GM18498 (cell line): ENCODE results near the gene FBXL13.
"Not testable (repeated sequence)": the region's sequence is repeated elsewhere in the genome, so short reads cannot be mapped to it uniquely, and the experiment has no call there.

Source experiments
- ATAC-seq: cut with Tn5 transposase; IDR thresholded peaks from one replicate; pipeline ENCODE4 v1.9.1; 2021; ENCODE audit warnings: mild to moderate bottlenecking, moderate library complexity; ENCODE audit not compliant: unreplicated experiment

FBXL13 gene

DNA sequence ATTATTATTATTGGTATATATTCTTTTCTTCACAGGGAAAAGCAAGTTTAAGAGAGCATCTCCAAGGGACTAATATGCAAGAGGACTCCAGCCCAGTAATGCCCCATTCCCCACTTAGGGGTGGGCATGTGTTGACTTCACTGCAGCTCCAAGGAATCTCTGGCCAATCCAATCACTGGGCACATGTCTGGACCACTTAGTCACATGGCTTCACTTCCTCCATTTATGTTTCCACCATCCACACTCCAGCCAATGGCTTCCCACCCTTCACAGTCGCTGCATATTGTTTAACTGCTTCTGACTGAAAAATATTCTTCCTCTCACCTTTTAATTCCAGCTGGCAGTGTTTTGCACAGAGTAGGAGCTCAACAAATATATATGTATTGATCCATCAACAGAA is 43.6 kb downstream of the FBXL13 start:
- no peak for ATAC-seq

DNA sequence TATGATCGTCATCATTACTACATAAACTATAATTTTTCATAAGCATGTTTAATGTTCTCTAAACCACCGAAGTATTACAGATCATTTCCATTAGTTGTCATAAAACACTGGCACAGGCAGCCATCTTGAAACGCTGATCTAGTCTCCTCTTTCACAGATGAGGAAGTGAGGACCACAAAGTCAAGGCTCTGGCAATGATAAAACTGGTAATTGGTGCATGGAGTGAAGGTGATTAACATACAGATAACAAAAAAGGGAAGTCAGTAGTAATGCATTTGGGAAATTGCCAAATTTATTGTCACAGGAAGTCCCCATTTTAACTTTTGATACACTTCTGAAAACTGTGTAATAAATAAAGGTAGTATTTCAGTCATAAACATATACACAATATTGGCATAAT is 49.3 kb downstream of the FBXL13 start:
- no peak for ATAC-seq

DNA sequence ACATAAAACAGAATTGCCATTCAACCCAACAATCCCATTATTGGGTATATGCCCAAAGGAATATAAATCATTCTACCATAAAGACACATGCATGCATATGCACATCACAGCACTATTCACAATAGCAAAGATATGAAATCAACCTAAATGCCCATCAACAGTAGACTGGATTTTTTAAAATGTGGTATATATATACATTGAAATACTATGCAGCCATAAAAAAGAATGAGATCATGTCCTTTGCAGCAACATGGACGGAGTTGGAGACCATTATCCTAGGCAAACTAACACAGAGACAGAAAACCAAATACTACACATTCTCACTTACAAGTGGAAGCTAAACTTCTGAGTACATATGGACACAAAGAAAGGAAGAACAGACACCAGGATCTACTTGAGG is 51.0 kb downstream of the FBXL13 start:
- not testable (repeated sequence) for ATAC-seq

DNA sequence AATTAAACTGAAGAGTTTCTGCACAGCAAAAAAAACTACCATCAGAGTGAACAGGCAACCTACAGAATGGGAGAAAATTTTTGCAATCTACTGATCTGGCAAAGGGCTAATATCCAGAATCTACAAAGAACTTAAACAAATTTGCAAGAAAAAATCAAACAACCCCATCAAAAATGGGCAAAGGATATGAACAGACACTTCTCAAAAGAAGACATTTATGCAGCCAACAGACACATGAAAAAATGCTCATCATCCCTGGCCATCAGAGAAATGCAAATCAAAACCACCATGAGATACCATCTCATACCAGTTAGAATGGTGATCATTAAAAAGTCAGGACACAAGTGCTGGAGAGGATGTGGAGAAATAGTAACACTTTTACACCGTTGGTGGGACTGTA is 53.1 kb downstream of the FBXL13 start:
- not testable (repeated sequence) for ATAC-seq

DNA sequence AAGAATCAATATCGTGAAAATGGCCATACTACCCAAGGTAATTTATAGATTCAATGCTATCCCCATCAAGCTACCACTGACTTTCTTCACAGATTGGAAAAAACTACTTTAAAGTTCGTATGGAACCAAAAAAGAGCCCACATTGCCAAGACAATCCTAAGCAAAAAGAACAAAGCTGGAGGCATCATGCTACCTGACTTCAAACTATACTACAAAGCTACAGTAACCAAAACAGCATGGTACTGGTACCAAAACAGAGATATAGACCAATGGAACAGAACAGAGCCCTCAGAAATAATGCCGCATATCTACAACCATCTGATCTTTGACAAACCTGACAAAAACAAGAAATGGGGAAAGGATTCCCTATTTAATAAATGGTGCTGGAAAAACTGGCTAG is 53.7 kb downstream of the FBXL13 start:
- not testable (repeated sequence) for ATAC-seq

DNA sequence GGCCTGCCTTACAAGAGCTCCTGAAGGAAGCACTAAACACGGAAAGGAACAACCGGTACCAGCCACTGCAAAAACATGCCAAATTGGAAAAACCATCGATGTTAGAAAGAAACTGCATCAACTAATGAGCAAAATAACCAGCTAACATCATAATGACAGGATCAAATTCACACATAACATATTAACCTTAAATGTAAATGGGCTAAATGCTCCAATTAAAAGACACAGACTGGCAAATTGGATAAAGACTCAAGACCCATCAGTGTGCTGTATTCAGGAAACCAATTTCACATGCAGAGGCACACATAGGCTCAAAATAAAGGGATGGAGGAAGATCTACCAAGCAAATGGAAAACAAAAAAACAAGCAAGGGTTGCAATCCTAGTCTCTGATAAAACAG is 56.3 kb downstream of the FBXL13 start:
- not testable (repeated sequence) for ATAC-seq

DNA sequence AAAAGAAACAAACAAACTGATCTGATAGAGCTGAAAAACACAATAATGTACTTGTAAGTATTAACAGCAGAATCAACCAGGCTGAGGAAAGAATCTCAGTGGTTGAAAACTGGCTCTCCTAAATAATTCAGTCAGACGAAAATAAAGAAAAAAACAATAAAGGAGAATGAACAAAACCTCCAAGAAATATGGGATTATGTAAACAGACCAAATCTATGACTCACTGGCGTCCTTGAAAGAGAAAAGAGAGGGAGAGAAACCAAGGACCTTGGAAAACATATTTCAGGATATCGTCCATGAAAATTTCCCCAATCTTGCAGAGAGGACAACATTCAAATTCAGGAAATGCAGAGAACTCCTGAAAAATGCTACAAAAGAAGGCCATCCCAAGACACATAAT is 62.9 kb downstream of the FBXL13 start:
- no peak for ATAC-seq

DNA sequence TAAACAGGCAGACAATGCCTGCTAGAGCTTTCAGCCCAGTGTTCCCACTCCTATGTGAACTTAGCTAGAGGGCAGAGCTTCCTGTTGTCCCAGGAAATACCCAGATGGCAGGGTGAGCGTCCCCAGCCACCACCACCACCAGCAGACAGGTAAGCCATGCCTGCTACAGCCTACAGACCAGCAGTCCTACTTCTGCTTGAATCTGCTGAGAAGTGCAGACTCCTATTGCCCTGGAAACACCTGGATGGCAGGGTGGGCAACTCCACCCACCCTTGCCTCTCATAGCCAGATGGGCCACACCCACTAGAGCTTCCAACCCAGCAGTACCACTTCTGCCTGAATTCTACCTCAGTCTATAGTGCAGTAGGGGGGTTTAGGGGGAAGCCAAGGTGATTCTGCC is 64.4 kb downstream of the FBXL13 start:
- ATAC-seq = no peak

DNA sequence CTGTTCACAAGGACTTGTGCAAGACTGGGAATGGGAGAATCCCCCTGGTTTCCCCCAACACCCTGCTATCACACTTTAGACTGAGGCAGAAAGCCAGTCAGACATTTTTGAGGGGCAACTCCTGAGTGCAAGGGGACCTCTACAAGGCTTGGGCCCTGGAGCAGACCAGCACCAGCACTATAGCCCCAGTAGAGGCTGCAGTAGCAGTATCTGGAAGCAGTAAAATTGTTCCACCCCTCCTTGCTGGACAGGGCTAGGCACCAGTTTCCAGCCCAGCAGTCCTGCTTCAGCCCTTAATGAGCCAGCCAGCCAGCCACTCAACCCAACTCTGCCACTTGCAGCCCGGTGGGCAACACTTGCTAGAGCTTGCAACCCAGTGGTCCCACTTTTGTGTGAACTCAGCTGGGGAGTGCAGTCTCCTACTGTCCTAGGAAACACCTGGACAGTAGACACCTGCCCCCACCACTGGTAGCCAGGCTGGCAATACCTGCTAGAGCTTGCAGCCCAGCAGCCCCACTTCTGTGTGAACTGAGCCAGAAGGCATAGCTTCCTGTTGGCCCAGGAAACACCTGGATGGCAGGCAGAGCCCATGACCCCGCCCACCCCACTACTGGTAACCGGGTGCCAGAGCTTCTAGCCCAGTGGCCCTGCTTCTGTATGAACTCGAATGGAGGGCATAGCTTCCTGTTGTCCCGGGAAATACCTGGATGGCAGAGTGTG is 65.0 kb downstream of the FBXL13 start:
- no peak for ATAC-seq

DNA sequence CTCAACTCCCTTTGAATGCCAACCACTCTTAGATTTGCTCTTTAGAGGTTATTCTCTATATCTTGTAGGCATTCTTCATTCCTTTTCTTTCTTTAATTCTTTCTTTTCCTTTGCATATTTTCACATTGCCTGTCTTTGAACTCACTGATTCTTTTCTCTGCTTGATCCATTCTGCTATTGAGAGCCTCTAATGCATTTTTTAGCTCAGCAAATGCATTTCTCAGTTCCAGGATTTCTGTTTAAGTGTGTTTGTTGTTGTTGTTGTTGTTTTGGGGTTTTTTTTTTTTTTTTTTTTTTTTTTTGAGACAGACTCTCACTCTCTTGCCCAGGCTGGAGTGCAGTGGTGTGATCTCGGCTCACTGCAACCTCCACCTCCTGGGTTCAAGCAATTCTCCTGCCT is 71.6 kb downstream of the FBXL13 start:
- ATAC-seq = no peak

DNA sequence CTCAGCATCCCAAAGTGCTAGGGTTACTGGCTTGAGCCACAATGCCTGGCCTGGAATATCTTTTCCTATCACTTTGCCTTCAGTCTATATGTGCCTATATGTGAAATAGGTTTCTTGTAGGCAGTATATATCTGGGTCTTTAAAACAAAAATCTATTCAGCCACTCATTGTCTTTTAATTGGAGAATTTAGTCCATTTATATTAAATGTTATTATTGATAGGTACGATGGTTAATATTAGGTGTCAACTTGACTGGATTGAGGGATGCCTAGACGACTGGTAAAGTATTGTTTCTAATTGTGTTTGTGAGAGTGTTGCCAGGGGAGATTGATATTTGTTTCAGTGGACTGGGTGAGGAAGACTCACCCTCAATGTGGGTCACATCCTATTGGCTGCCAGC is 73.4 kb downstream of the FBXL13 start:
- ATAC-seq = no peak

DNA sequence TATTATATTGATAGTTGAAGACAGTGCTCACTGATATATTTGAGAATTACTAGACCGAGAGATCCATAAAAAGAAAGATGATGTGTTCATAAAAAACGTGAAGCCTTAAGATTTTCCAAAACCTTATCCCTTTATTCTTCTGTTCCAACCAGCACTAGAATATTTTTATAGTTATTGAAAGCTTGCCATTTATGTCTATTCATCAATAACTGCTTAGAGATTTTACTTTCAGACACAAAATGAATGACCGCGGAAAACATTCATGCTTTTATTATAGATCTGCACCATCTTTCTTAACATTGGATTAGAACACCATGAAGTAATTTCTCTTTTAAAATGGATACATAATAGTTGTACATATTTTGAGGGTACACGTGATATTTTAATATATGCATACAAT is 77.6 kb downstream of the FBXL13 start:
- ATAC-seq = no peak

DNA sequence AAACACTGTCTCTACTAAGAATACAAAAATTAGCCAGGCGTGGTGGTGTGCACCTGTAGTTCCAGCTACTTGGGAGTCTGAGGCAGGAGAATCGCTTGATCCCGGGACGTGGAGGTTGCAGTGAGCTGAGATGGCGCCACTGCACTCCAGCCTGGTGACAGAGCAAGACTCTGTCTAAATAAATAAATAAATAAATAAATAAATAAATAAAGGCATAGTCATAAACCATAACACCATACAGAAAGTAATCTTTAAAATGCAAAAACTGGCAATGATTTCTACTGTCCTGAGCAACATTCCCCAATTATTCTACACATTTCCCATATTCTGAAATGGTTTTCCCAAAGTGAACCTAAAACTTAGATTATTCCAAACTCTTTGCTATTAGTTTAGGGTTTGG is 79.0 kb downstream of the FBXL13 start:
- not testable (repeated sequence) for ATAC-seq

DNA sequence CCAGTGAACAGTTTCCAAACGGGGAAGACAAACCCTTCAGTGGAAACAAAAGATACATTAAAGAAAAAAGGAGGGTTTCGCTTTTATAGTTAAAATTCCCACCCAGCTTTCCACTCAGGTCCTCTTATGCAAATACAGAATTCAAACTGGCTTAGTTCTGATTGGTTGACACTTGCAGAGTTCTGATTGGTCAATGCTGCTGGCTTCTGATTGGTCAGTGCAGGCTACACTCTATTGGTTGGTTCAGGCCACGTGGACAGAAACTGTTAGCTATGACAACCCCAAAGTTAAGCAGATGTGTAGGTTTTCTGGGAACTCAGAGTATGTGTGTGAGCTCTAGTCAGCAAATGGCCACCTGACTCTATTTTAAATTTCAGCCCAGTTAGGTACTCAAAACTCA is 80.0 kb downstream of the FBXL13 start:
- no peak for ATAC-seq

DNA sequence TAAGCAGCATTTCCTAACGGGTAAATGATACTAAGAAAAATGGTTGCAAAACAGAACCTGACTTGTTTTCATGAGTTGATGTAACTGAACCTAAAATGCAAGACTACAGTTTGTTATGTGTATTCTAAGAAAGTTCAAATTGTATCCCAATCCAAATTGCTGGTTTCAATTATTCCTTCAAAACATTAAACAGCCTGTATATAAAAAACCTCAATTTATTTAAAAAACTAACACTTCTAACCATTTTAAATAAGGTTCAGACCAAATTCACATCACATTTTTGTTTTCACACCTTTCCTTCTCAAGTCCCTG is 80.9 kb downstream of the FBXL13 start:
- no peak for ATAC-seq

DNA sequence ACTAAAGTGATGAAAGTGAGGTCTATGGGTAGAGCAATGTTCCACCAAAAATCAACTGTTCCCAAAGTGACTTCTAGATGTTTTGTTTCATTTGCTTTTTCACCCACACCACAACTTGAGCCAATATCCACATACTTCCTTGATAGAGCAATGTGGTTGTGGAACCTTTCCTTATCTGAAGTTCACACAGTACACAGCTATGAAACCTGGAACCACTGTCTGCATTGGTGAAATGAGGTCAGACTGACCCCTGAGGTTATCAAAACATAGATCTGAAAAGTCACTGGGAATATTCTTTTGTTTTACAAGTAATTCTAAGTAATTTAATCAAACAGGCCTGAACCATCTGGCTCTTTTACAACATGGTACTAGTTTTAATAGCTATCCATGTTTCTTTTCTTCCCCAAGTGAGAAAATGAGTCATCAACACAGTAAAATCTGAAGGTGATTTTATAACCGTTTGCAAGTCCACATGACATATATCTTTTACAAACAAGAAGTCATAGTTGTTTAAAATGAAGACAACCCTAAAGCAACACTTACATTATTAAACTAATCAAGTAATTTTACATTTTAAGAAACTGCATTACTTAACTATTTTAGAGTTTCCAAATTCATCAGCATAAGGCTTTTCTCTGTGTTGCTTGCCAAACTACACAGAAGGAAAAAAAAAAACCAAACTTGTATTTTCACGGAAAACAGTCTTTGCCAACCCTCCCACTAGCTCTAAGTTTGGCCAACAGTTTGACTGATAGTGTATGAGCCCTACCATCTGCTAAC is 81.5 kb downstream of the FBXL13 start:
- ATAC-seq = no peak

DNA sequence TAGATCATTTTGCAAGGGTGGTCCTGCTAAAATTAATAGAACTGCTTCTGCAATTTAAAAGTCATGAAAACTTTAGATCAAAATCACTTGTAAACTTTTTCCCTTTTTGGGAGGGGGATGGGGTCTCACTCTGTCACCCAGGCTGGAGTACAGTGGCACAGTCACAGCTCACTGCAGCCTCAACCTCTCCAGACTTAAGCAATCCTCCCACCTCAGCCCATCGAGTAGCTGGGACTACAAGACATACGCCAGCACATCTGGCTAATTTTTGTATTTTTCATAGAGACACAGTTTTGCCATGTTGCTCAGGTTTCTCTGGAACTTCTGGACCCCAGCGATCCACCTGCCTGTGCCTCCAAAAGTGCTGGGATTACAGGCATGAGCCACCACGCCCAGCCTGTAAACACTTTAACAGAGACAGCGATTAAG is 82.1 kb downstream of the FBXL13 start:
- no peak for ATAC-seq

DNA sequence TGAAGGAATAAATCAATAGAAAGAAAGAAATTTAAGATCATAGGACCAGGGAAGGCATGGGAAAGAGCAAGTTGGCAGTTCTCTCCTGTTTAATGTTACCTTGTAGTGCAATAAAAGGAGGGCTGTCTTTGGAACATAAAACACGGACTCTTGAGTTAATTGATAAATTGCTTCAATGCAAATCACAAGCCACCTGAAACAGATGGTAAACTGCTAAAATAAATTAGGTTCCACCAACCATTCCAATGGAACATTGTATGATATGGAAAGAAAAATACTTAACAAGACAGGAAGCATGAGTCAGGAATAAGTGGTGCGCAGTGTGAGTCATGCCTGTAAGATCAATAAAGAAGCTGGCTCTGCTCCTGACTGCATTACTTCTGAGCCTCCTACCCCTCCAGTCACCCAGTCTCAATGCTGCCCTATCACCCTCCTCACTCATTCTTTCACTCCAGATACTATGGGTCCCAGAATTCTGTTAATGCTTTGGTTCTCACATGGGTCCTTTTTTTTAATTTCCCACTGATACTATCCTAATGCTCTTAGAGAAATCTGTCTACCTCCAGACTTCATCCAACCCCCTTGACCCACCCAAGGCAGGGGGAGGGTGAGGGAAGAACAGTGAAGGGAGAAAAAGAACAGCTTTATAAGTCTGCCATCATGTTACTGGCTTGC is 82.9 kb downstream of the FBXL13 start:
- ATAC-seq = no peak

DNA sequence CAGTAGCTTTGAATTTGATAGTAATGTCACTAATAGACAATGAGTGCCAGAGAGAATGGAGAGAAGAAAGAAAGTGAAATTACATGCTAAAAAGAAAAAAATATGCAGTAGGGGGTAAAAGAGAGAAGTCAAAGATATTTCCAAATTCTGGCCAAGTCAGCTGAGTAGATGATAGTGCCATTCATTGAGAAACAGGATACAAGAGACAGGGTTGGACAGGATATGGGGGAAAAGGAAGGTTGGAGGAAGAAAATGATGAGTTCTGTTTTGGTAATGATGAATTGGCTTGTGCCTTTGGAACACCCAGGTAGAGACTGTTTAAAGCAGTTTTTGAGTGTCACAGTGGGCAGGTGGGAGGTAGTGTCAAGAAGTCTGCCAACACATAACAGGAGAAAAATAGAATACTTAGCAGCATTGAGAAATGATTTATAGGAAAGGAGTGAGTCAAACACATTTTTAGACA is 83.5 kb downstream of the FBXL13 start:
- no peak for ATAC-seq

DNA sequence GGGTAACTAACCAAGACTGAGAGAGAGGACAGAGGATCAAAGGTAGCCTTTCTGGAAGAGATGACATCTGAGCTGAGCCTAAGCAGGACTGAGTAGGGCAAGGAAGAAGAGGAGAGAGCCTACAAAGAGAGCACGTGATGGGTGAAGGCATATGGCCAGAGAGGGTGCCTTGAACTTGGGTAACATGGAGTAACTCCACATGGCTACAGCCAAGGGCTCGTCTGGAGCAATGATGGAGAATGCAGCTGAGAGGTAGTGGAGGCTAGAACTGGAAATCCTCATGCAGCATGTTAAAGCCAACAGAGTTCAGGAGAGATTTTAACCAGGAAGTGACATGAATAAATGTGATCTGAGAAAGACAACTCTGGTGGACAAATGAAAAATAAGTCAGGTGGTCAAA is 84.0 kb downstream of the FBXL13 start:
- ATAC-seq = no peak

DNA sequence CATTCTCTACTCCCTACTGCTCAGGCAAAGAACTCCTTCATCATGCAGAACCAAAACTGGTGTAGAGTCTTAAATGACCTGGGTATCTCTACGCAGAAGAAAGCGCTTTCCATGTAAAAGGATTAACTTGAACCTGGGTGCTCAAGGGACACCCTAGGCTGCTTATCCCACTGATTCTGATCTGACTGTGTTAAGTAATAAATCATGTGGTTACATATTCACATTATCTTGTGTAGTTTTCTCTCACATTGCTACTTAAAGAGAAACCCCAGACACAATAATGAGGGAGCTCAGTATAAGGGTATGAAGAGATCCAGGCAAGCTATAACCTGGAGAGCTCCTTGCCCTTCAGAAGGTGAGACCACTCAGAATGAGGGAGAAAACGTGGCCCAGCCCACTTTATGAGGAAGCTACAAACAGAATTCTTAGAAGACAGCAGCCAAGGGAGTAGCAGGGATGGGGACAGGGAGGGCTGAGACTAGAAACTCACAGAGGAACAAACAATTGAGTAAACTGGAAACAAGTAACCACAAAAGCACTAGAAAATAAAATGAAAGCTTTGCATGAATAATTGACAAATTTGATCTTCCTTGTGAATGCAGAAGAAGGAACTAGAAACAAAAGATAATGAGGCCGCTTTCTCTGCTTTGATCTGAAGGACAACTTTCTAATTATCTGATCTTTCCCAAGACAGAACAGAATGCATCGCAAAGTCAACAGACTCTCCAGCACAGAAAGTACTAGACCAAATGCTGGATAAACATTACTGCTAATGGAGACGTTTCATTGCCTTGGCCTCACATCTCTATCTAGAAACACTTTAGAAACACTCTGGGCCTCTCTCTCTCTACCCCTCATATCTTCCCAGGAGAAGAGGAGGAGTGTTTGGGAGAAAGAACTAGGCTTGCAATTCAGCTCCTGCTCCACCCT is 85.7 kb downstream of the FBXL13 start:
- ATAC-seq = no peak
